KMS-11 (cell line): ENCODE results near the gene ANXA8.
"Not testable (repeated sequence)": the region's sequence is repeated elsewhere in the genome, so short reads cannot be mapped to it uniquely, and the experiment has no call there.

Experiments used
- H2AFZ ChIP-seq: fragments of 200-600 bp; sonication (generic); 2 replicates; pipeline ENCODE4 v1.6.1; 2016; ENCODE audit warnings: antibody characterized with exemption, mixed run types, low read depth
- H3K27ac ChIP-seq: fragments of 200-600 bp; sonication (generic); 2 replicates; pipeline ENCODE4 v1.6.1; 2016; ENCODE audit warnings: mild to moderate bottlenecking, mixed run types
- H3K27me3 ChIP-seq: fragments of 200-600 bp; sonication (generic); 2 replicates; pipeline ENCODE4 v1.6.1; 2017; ENCODE audit warnings: mild to moderate bottlenecking, low read depth, mixed run types, moderate library complexity; ENCODE audit not compliant: insufficient read depth
- H3K36me3 ChIP-seq: fragments of 200-600 bp; sonication (generic); 2 replicates; pipeline ENCODE4 v1.6.1; 2017; ENCODE audit warnings: mild to moderate bottlenecking, mixed run types; ENCODE audit not compliant: insufficient read depth
- H3K4me1 ChIP-seq: fragments of 200-600 bp; sonication (generic); 2 replicates; pipeline ENCODE4 v1.6.1; 2016; ENCODE audit warnings: mild to moderate bottlenecking, low read depth, mixed run types; ENCODE audit not compliant: poor library complexity, severe bottlenecking
- H3K4me2 ChIP-seq: fragments of 200-600 bp; sonication (generic); 2 replicates; pipeline ENCODE4 v1.7.0; 2016; ENCODE audit warnings: mild to moderate bottlenecking, mixed run types
- H3K4me3 ChIP-seq: fragments of 200-600 bp; sonication (generic); IDR thresholded peaks from 2 replicates; pipeline ENCODE4 v1.6.1; 2017; ENCODE audit warnings: low read depth, low read length, mixed read lengths; ENCODE audit not compliant: insufficient read depth
- H3K79me2 ChIP-seq: fragments of 200-600 bp; sonication (generic); 2 replicates; pipeline ENCODE4 v1.6.1; 2016; ENCODE audit warnings: low read depth, mixed run types; ENCODE audit not compliant: insufficient read depth
- H3K9ac ChIP-seq: fragments of 200-600 bp; sonication (generic); 2 replicates; pipeline ENCODE4 v1.6.1; 2016; ENCODE audit warnings: mild to moderate bottlenecking, mixed run types
- H4K20me1 ChIP-seq: fragments of 200-600 bp; sonication (generic); 2 replicates; pipeline ENCODE4 v1.6.1; 2016; ENCODE audit warnings: mild to moderate bottlenecking, mixed run types; ENCODE audit not compliant: insufficient read depth
- TF ChIP-seq, protein P1 (sequence below): fragments of 200-600 bp; sonication (generic); conservative IDR thresholded peaks from 2 replicates; pipeline ENCODE4 v1.6.1; 2017; ENCODE audit warnings: low read depth, mild to moderate bottlenecking, antibody characterized with exemption, low read length, moderate library complexity, mixed read lengths

ANXA8 gene

DNA sequence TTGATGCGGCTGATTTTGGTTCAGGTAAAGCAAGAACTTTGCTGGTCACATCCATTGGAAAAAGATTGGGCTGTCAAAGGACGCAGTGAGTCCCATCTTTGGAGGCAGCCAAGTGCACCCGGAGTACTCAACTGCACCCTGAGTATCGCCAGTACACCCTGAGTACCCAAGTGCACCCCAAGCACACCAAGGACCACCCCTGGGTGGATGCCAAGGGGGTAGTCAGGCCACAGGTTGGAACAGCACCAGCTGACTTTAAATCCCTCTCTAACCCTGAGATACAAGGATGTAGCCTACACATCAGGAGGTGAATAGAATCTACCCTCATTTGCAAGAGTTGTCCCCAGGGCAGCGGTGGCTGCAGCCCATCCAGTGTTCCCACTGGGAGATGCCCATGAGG, 16.5 kb downstream of the ANXA8 start:
- not testable (repeated sequence) for H3K36me3 ChIP-seq, H3K79me2 ChIP-seq, H3K4me1 ChIP-seq, H4K20me1 ChIP-seq, H3K9ac ChIP-seq, H3K4me2 ChIP-seq, H3K27ac ChIP-seq, H3K4me3 ChIP-seq, H2AFZ ChIP-seq, H3K27me3 ChIP-seq

DNA sequence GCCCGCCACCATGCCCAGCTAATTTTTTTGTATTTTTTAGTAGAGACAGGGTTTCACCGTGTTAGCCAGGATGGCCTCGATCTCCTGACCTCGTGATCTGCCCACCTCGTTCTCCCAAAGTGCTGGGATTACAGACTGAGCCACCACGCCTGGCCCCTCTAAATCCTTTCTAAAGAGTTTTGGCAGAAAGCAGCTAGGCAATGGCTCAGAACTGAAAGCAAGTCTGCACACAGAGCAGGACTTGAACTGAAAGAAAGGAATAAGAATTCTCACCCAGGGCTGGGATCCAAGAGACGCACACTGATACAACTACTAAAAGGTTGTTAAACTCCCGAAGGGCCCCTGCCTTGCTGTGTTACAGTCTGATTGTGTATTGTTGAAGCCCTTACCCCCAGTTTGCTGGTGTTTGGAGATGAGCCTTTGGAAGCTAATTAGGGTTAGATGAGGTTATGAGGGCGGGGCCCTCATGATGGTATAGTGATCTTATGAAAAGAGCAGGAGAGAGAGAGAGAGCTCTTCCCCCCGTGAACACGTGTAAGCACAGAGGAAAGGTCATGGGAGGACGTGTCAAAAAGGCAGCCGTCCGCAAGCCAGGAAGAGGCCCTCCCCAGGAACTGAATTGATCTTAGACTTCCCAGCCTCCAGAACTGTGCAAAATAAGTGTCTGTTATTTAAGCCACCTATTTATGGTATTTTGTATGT, 18.5 kb downstream of the ANXA8 start:
- H3K4me2 ChIP-seq, H3K9ac ChIP-seq, H3K79me2 ChIP-seq, H3K27me3 ChIP-seq, H4K20me1 ChIP-seq, H2AFZ ChIP-seq, H3K4me1 ChIP-seq, H3K27ac ChIP-seq, H3K36me3 ChIP-seq, H3K4me3 ChIP-seq: not testable (repeated sequence)

GRCh38 chr10:47462577-47463358, 21.1 kb downstream of the ANXA8 start:
- not testable (repeated sequence) for H3K27ac ChIP-seq, H3K27me3 ChIP-seq, H3K4me3 ChIP-seq, H4K20me1 ChIP-seq, H3K4me1 ChIP-seq, H2AFZ ChIP-seq, H3K36me3 ChIP-seq, H3K4me2 ChIP-seq, H3K79me2 ChIP-seq, H3K9ac ChIP-seq

DNA sequence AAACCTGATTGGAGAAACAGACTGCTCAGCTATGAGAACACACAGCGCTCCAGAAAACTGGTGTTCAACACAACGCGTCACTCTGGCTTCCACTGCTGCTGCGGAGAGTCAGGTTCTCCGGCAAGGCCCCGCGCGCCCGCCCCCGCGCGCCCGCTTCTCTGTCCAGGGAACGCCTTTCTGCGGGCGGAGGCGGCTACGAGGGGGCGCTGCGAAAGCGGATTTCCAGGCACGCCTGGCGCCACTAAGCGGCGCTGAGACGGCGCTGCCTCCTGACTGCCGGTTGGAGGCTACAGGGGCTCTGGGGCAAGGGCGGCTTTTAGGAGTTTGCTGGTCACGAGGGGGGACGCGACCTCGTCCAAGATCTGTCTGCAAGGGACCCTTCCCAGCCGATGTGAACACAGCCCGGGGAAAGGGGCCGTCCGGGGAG, 22.6 kb downstream of the ANXA8 start:
- not testable (repeated sequence) for H3K4me3 ChIP-seq, H3K27ac ChIP-seq, H2AFZ ChIP-seq, H3K27me3 ChIP-seq, H3K36me3 ChIP-seq, H3K9ac ChIP-seq, H3K79me2 ChIP-seq, H3K4me2 ChIP-seq, H3K4me1 ChIP-seq, H4K20me1 ChIP-seq

DNA sequence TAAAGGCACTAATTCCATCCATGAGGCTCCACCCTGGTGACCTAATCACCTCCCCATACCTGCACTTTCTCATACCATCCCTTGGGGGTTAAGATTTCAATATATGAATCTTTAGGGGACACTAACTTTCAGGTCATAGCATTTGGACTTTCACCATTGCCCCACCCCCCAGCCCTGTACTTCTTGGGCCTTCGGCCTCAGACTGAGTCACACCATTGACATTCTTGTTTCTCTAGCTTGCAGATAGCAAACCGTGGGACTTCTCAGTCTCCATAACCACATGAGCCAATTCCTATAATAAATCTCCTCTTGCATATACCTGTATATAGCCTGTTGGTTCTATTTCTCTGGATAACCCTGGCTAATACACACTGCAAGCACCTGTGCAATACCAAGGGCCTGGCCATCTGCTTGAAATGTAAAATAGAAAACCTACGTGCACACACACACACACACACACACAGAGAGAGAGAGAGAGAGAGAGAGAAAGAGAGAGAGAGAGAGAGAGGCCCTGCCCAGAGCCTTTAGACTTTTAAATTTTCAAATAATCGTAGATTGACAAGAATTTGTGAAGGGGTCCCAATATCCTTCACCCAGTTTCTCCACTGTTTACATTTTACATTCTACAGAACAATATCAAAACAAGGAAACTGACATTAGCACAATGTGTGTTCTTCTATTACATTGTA, 25.3 kb downstream of the ANXA8 start:
- no peak overlapping the region for H2AFZ ChIP-seq
- no peak overlapping the region for H3K4me2 ChIP-seq
- no peaks in the 10 kb centered on the region for H3K4me1 ChIP-seq
- H3K79me2 ChIP-seq, result no peaks in the 10 kb centered on the region
- no peak overlapping the region for H3K9ac ChIP-seq
- H3K4me3 ChIP-seq, result no peak overlapping the region
- TF ChIP-seq, protein P1, sequence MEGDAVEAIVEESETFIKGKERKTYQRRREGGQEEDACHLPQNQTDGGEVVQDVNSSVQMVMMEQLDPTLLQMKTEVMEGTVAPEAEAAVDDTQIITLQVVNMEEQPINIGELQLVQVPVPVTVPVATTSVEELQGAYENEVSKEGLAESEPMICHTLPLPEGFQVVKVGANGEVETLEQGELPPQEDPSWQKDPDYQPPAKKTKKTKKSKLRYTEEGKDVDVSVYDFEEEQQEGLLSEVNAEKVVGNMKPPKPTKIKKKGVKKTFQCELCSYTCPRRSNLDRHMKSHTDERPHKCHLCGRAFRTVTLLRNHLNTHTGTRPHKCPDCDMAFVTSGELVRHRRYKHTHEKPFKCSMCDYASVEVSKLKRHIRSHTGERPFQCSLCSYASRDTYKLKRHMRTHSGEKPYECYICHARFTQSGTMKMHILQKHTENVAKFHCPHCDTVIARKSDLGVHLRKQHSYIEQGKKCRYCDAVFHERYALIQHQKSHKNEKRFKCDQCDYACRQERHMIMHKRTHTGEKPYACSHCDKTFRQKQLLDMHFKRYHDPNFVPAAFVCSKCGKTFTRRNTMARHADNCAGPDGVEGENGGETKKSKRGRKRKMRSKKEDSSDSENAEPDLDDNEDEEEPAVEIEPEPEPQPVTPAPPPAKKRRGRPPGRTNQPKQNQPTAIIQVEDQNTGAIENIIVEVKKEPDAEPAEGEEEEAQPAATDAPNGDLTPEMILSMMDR, result no peak
- H3K27me3 ChIP-seq, result no peaks in the 10 kb centered on the region
- no peaks in the 10 kb centered on the region for H4K20me1 ChIP-seq
- no peaks in the 10 kb centered on the region for H3K36me3 ChIP-seq
- H3K27ac ChIP-seq, result no peak overlapping the region

DNA sequence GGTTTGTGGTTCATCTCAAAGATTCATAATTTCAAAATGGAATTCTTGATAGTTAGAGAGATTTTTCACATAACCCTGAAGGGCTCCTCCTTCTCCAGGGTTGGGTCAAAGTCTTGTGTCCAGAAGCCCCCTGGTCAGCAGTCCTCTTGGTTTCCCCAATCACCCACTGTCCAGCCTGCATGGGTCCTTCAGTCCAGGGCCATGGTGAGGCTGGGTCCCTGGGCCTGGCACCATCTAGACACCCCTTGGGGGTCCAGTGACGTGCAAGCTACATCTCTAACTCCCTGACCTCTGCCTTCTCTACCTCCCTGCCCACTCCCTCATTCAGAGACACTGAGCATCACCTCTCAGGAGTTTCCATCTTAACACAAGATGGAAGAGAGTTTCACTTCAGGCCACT, 26.1 kb downstream of the ANXA8 start:
- Histone ChIP-seq H3K4me3 (no peak overlapping the region), H2AFZ (no peak overlapping the region), H3K4me2 (no peak overlapping the region), H3K4me1 (no peaks in the 10 kb centered on the region), H3K36me3 (no peaks in the 10 kb centered on the region), H3K79me2 (no peaks in the 10 kb centered on the region), H3K27ac (no peak overlapping the region), H4K20me1 (no peaks in the 10 kb centered on the region), H3K9ac (no peak overlapping the region), H3K27me3 (no peaks in the 10 kb centered on the region)
- TF ChIP-seq, protein P1, result no peak
